Upper lobe of right lung (tissue), 1 donor: ENCODE results near the gene ATP1B1. TPM values are rescaled to one million over a fixed set of nuclear protein-coding genes. Genes with fewer than 3 reads are reported as not detected.

Experiments
- ATAC-seq: fragments of 200-7000 bp; cut with Tn5 transposase; one replicate; pipeline ENCODE4 v1.9.1; 2020; ENCODE audit warnings: mild to moderate bottlenecking, moderate library complexity
- DNase-seq: peaks from one replicate; pipeline ENCODE4 v3.0.0-alpha.2; 2020
- H3K27ac ChIP-seq: fragments of 200-600 bp; one replicate; pipeline ENCODE4 v1.8.0; 2022
- H3K27me3 ChIP-seq: fragments of 200-600 bp; one replicate; pipeline ENCODE4 v1.8.0; 2022; ENCODE audit warnings: mild to moderate bottlenecking
- H3K36me3 ChIP-seq: fragments of 200-600 bp; one replicate; pipeline ENCODE4 v1.8.0; 2022
- H3K4me1 ChIP-seq: fragments of 200-600 bp; one replicate; pipeline ENCODE4 v1.8.0; 2022
- H3K4me3 ChIP-seq: fragments of 200-600 bp; one replicate; pipeline ENCODE4 v1.8.0; 2022; ENCODE audit warnings: mild to moderate bottlenecking
- H3K9me3 ChIP-seq: fragments of 200-600 bp; one replicate; pipeline ENCODE4 v1.8.0; 2022
- intact Hi-C: fragments of 100-400 bp; cut with DNase I; formaldehyde crosslinking; loops from one replicate; pipeline ENCODE4 v1.11.0; 2022
- total RNA-seq: library from RNA; stranded (reverse); fragmentation: NEBNext Ultra II Directional; extraction: Animal tissue kit (Norgen Biotek cat#: 25700); gene quantifications from one replicate; pipeline ENCODE4 v1.2.1, GENCODE V29; 2021
- TF ChIP-seq, protein P1 (sequence below): fragments of 200-600 bp; IDR thresholded peaks from one replicate; pipeline ENCODE4 v1.8.0; 2022; ENCODE audit warnings: antibody characterized with exemption
- donor health status: DM: no; HTN: yes; CAD: no; lungs with severe emphysema.

Gene ATP1B1
- total RNA-seq, 1 donor from 2014 or later = 192 TPM

DNA sequence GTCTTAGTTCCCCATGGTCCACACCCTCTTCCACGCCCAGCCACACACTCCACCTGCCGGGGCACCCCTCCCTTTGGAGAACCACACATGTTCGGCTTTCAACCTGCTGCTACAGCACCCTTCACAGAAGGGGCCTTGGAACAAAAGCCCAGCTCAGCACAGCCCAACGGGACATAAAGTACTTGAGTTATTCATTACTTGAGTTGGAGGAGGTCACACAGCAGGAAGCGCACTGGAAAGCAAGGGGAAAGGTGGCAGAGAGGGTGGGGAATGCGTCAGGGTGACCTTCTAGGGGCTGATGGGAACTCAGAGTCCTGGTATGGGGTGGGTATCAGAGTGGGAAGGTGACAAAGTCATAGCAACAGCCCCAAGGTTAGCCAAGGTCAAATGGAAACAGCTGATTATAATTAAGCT, 3.0 kb upstream of the ATP1B1 start:
- peak; percentile 87 for DNase-seq
- Histone ChIP-seq H3K4me3 (no peak overlapping the region), H3K27me3 (no peaks in the 10 kb centered on the region), H3K9me3 (no peaks in the 10 kb centered on the region), H3K27ac (peak overlapping the region; percentile 68), H3K36me3 (no peaks in the 10 kb centered on the region), H3K4me1 (peaks cover 5% of the 10 kb centered on the region)
- intact Hi-C loops = no loop called here
- TF ChIP-seq, protein P1, sequence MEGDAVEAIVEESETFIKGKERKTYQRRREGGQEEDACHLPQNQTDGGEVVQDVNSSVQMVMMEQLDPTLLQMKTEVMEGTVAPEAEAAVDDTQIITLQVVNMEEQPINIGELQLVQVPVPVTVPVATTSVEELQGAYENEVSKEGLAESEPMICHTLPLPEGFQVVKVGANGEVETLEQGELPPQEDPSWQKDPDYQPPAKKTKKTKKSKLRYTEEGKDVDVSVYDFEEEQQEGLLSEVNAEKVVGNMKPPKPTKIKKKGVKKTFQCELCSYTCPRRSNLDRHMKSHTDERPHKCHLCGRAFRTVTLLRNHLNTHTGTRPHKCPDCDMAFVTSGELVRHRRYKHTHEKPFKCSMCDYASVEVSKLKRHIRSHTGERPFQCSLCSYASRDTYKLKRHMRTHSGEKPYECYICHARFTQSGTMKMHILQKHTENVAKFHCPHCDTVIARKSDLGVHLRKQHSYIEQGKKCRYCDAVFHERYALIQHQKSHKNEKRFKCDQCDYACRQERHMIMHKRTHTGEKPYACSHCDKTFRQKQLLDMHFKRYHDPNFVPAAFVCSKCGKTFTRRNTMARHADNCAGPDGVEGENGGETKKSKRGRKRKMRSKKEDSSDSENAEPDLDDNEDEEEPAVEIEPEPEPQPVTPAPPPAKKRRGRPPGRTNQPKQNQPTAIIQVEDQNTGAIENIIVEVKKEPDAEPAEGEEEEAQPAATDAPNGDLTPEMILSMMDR = no peak
- peak; percentile 44 for ATAC-seq

DNA sequence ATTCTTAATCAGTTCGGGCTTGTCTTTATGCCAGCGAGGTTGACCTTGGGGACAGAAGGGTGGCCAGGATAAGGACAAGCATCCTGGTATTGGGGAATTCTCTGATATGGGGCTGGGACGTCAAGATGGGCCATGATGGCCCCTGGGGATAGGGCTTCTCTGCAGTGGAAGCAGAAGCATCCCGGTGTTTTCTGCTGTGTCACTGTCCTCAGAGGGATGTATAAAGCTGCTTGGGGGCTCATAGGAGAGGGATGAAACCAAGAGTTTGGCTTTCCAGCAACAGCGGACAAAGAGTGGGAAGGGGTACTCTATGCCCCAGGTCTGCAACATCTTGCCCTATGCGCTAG, 1.4 kb upstream of the ATP1B1 start:
- H3K36me3 ChIP-seq = no peaks in the 10 kb centered on the region
- intact Hi-C loops = no loop called here
- ATAC-seq (no peak), DNase-seq (no peak)
- H3K27me3 ChIP-seq = no peaks in the 10 kb centered on the region
- H3K4me1 ChIP-seq = peaks cover 7% of the 10 kb centered on the region
- peak overlapping the region; percentile 79 for H3K27ac ChIP-seq
- H3K9me3 ChIP-seq = no peaks in the 10 kb centered on the region
- H3K4me3 ChIP-seq = peak overlapping the region; percentile 89
- TF ChIP-seq, protein P1 = no peak

DNA sequence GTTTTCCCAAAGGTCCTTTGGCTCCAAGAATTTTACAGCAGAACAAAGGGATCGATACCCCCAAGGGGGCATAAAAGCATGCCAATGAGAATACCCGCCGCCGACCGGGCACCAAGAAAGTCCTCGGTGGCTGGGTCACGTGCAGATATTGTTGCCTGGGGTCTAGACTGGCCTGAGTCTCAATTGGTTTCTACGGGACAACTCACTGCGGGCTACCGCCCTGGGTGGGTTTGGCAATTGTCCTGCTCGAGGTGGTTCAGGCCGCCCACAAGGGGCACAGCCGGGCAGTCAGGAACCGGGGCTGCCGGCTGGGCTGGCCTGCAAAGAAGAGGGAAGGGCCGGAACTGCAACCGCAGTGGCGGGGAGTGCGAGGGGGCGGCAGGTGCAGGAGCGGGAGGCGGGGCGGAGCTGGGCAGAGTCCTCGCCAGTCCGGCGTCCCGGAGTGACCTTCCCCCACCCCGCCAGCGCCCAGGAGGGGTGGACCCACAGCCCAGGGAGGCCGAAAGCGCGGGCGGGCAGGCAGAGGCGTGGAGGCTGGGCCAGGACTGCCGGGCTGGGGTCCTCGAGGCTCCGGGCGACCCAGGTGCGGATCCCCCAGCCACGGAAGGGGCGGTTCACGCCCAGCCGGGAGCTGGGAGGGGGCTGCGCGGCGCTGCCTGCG, 926 bp upstream of the ATP1B1 start:
- intact Hi-C loops = no loop called here
- no peaks in the 10 kb centered on the region for H3K27me3 ChIP-seq
- H3K9me3 ChIP-seq = no peaks in the 10 kb centered on the region
- peak; percentile 78 for ATAC-seq
- peaks cover 12% of the 10 kb centered on the region for H3K4me1 ChIP-seq
- TF ChIP-seq, protein P1 = no peak
- DNase-seq = peak; percentile 97
- no peaks in the 10 kb centered on the region for H3K36me3 ChIP-seq
- H3K4me3 ChIP-seq = peak overlapping the region; percentile 89
- peak overlapping the region; percentile 79 for H3K27ac ChIP-seq

DNA sequence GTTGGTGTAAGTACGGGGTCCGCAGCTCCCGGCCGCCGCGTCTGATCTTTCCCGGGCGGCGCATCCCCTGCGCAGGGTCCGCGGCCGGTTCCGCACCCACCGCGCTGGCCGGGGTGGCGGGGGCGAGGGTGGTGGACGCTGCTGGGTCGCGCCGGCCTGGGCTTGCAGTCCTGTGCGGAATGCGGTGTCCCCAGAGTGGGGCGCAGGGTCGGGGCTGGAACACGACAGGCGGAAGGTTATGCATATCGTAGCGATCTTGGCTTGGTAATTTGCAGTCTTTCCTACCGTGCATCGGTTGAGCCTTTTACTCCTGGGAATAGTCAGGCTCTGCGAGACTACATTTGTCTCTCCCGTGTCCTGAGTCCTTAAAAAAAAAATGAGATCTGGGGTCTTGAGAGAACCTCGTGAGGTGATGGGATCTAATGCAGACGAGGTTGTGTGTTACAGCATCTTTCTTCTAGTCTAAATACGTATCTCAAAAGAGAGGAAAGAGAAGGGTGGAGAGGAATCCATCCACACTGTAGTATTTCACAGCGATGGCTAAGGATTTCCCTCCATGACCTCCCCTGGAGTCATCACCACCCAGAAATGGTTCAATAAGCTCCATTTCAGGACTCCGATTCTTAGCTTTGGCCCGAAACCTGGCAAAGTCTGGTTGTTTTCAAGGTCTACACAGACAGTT, 572 bp downstream of the ATP1B1 start:
- TF ChIP-seq, protein P1 = no peak
- peak overlapping the region; percentile 79 for H3K27ac ChIP-seq
- H3K9me3 ChIP-seq = no peaks in the 10 kb centered on the region
- peak; percentile 0 for ATAC-seq
- intact Hi-C loops = no loop called here
- peak; percentile 75 for DNase-seq
- H3K4me3 ChIP-seq = peak overlapping the region; percentile 89
- peaks cover 22% of the 10 kb centered on the region for H3K4me1 ChIP-seq
- peaks cover 3% of the 10 kb centered on the region for H3K36me3 ChIP-seq
- no peaks in the 10 kb centered on the region for H3K27me3 ChIP-seq

DNA sequence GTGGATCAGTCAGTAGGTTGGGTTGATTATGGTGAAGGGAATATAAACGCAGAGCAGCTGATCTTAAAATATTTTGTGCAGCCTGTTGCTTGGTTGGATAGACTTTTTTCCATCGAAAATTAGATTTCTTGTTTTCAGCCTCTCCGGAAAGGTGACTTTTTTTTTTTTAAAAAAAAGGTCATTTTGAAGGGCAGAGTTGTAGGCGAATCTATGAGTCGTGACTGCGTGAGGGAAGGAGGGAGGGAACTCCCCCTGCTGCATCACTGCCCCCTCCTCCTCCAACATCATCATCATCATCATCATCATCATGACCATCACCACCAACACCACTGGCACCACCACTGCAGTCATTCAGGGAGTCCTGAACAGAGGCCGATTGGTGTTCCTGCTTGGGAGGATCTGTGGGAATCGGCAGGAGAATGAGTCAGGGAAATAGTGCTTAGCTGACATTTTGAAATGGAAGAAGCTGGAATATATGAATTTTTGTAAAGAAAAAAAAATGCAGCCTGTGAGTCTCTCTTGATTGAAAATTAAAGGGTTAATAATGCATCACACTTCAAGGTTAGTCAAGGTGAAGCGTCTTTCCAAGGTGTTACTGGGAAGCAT, 1.2 kb downstream of the ATP1B1 start:
- H3K27ac ChIP-seq = peak overlapping the region; percentile 79
- DNase-seq (no peak), ATAC-seq (no peak)
- intact Hi-C loops = no loop called here
- peaks cover 10% of the 10 kb centered on the region for H3K36me3 ChIP-seq
- peak overlapping the region; percentile 89 for H3K4me3 ChIP-seq
- H3K4me1 ChIP-seq = peaks cover 18% of the 10 kb centered on the region
- no peaks in the 10 kb centered on the region for H3K27me3 ChIP-seq
- TF ChIP-seq, protein P1 = no peak
- H3K9me3 ChIP-seq = no peaks in the 10 kb centered on the region
